HEK293 (cell line): ENCODE data around the gene IDUA.
A peak's percentile ranks its signal among the peaks of the same experiment; 100 is the strongest.

Experiments used
- CTCF ChIA-PET: fragments of 350-600 bp; formaldehyde crosslinking; extraction: SDS; loops from one replicate; lab custom pipeline; 2021; ENCODE audit warnings: antibody characterized with exemption; lab: Yijun Ruan, JAX
- POLR2A ChIA-PET: fragments of 300-600 bp; formaldehyde crosslinking; extraction: SDS; loops from one replicate; lab custom pipeline; 2020; ENCODE audit warnings: antibody characterized with exemption, inconsistent platforms; lab: Yijun Ruan, JAX
- H3K27ac ChIP-seq: fragments of 200-500 bp; sonication (Bioruptor generic); 2 replicates; pipeline ENCODE4 v1.5.1; 2014; ENCODE audit warnings: low read depth, low read length, control low read depth, inconsistent platforms; ENCODE audit errors: extremely low read depth
- H3K36me3 ChIP-seq, 2 experiments: fragments of 200-500 bp in 1 of 2; sonication (Bioruptor generic) in 1 of 2; 1 replicate in 1 of 2; 2 replicates in 1 of 2; pipeline ENCODE4 v1.5.1; 2014 to 2017; ENCODE audit warnings: inconsistent platforms in 2 of 2, low read length in 2 of 2; ENCODE audit not compliant: control insufficient read depth in 2 of 2, insufficient read depth in 1 of 2
- H3K4me1 ChIP-seq: fragments of 200-500 bp; sonication (Bioruptor generic); 2 replicates; pipeline ENCODE4 v1.5.1; 2014; ENCODE audit warnings: mild to moderate bottlenecking, low read length, inconsistent platforms; ENCODE audit not compliant: control insufficient read depth, insufficient read depth
- H3K4me3 ChIP-seq: 2 replicates; pipeline ENCODE4 v1.5.1; 2011; ENCODE audit warnings: low read depth, mild to moderate bottlenecking, control low read depth, low read length, moderate library complexity
- H3K9me3 ChIP-seq: fragments of 200-500 bp; sonication (Bioruptor generic); 2 replicates; pipeline ENCODE4 v1.5.1; 2014; ENCODE audit warnings: low read depth, low read length, inconsistent platforms; ENCODE audit not compliant: control insufficient read depth, insufficient read depth
- BCL11A ChIP-seq: fragments of 450-650 bp; formaldehyde crosslinking; IDR thresholded peaks from 2 replicates; pipeline ENCODE4 v1.5.1; 2016; ENCODE audit warnings: low read depth, missing biosample characterization, missing genetic modification characterization
- IKZF3 ChIP-seq: fragments of 450-650 bp; IDR thresholded peaks from 2 replicates; pipeline ENCODE4 v1.5.0; 2018; ENCODE audit warnings: missing biosample characterization, mild to moderate bottlenecking, missing genetic modification characterization, moderate library complexity
- KLF1 ChIP-seq: fragments of 450-650 bp; formaldehyde crosslinking; IDR thresholded peaks from 2 replicates; pipeline ENCODE4 v1.5.1; 2016; ENCODE audit warnings: missing biosample characterization, missing genetic modification characterization
- KLF16 ChIP-seq: fragments of 450-650 bp; formaldehyde crosslinking; IDR thresholded peaks from 2 replicates; pipeline ENCODE4 v1.5.1; 2017; ENCODE audit warnings: missing biosample characterization, missing genetic modification characterization
- RBAK ChIP-seq: fragments of 450-650 bp; formaldehyde crosslinking; IDR thresholded peaks from 2 replicates; pipeline ENCODE4 v1.5.1; 2016; ENCODE audit warnings: missing biosample characterization, missing genetic modification characterization
- SCRT1 ChIP-seq: fragments of 450-650 bp; formaldehyde crosslinking; IDR thresholded peaks from 2 replicates; pipeline ENCODE4 v1.5.1; 2016; ENCODE audit warnings: missing biosample characterization, missing genetic modification characterization, borderline replicate concordance
- ZNF114 ChIP-seq: fragments of 450-650 bp; formaldehyde crosslinking; IDR thresholded peaks from 2 replicates; pipeline ENCODE4 v1.5.0; 2017; ENCODE audit warnings: missing biosample characterization, missing genetic modification characterization
- ZNF19 ChIP-seq: fragments of 450-650 bp; formaldehyde crosslinking; IDR thresholded peaks from 2 replicates; pipeline ENCODE4; 2016; ENCODE audit warnings: missing biosample characterization, missing genetic modification characterization, low read depth
- ZNF416 ChIP-seq: fragments of 450-650 bp; formaldehyde crosslinking; IDR thresholded peaks from 2 replicates; pipeline ENCODE4 v1.5.1; 2016; ENCODE audit warnings: missing biosample characterization, missing genetic modification characterization
- ZNF514 ChIP-seq: fragments of 450-650 bp; formaldehyde crosslinking; IDR thresholded peaks from 2 replicates; pipeline ENCODE4 v1.5.1; 2016; ENCODE audit warnings: missing biosample characterization, missing genetic modification characterization
- ZNF518A ChIP-seq: fragments of 450-650 bp; formaldehyde crosslinking; conservative IDR thresholded peaks from 2 replicates; pipeline ENCODE4 v1.5.1; 2016; ENCODE audit warnings: low read depth, missing biosample characterization, missing genetic modification characterization
- ZNF629 ChIP-seq: fragments of 450-650 bp; formaldehyde crosslinking; IDR thresholded peaks from 2 replicates; pipeline ENCODE4 v1.5.1; 2017; ENCODE audit warnings: missing biosample characterization, missing genetic modification characterization
- ZSCAN23 ChIP-seq: fragments of 450-650 bp; formaldehyde crosslinking; IDR thresholded peaks from 2 replicates; pipeline ENCODE4 v1.5.1; 2016; ENCODE audit warnings: missing biosample characterization, missing genetic modification characterization
- TF ChIP-seq, protein P1 (sequence below): fragments of 450-650 bp; formaldehyde crosslinking; IDR thresholded peaks from 2 replicates; pipeline ENCODE4 v1.5.1; 2017; ENCODE audit warnings: missing biosample characterization, mild to moderate bottlenecking, missing genetic modification characterization, moderate library complexity
- TF ChIP-seq, protein P2 (sequence below): fragments of 450-650 bp; formaldehyde crosslinking; IDR thresholded peaks from 2 replicates; pipeline ENCODE4 v1.5.1; 2017; ENCODE audit warnings: missing biosample characterization, missing genetic modification characterization
- TF ChIP-seq, protein P3 (sequence below): fragments of 450-650 bp; formaldehyde crosslinking; IDR thresholded peaks from 2 replicates; pipeline ENCODE4 v1.5.1; 2016; ENCODE audit warnings: missing biosample characterization, missing genetic modification characterization
- TF ChIP-seq, protein P4 (sequence below): fragments of 450-650 bp; formaldehyde crosslinking; IDR thresholded peaks from 2 replicates; pipeline ENCODE4 v1.5.1; 2016; ENCODE audit warnings: missing biosample characterization, missing genetic modification characterization
- TF ChIP-seq, protein P5 (sequence below): sonication (generic); formaldehyde crosslinking; IDR thresholded peaks from 2 replicates; pipeline ENCODE4 v1.8.1; 2022; ENCODE audit warnings: mild to moderate bottlenecking, moderate library complexity, missing genetic modification reagents
- TF ChIP-seq, protein P6 (sequence below): fragments of 450-650 bp; formaldehyde crosslinking; IDR thresholded peaks from 2 replicates; pipeline ENCODE4 v1.5.1; 2016; ENCODE audit warnings: missing biosample characterization, missing genetic modification characterization

The IDUA gene

DNA sequence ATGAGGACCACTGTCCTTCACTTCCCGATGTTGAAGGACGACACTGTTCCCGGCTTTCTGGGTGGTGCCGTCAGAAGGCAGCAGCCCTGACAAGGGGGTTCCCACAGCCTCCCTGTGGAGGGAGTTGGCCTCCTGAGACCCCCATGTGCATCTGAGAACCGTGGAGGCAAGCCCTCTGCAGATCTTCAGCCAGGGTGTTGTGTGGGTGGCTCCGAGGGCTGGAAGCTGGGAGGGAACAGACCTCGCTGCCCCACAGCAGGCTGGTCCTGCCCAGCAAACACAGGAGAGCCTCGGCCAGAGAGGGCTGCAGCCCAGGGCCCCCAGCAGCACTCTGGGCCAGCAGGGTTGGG lies 29.6 kb upstream of the IDUA start (continued):
- TF ChIP-seq, protein P1, sequence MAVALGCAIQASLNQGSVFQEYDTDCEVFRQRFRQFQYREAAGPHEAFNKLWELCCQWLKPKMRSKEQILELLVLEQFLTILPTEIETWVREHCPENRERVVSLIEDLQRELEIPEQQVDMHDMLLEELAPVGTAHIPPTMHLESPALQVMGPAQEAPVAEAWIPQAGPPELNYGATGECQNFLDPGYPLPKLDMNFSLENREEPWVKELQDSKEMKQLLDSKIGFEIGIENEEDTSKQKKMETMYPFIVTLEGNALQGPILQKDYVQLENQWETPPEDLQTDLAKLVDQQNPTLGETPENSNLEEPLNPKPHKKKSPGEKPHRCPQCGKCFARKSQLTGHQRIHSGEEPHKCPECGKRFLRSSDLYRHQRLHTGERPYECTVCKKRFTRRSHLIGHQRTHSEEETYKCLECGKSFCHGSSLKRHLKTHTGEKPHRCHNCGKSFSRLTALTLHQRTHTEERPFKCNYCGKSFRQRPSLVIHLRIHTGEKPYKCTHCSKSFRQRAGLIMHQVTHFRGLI, result no peak
- TF ChIP-seq, protein P2, sequence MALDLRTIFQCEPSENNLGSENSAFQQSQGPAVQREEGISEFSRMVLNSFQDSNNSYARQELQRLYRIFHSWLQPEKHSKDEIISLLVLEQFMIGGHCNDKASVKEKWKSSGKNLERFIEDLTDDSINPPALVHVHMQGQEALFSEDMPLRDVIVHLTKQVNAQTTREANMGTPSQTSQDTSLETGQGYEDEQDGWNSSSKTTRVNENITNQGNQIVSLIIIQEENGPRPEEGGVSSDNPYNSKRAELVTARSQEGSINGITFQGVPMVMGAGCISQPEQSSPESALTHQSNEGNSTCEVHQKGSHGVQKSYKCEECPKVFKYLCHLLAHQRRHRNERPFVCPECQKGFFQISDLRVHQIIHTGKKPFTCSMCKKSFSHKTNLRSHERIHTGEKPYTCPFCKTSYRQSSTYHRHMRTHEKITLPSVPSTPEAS, result no peak
- TF ChIP-seq ZNF518A (tag by site-specific recombination), result no peak
- no peak for TF ChIP-seq KLF1 (tag by site-specific recombination)
- TF ChIP-seq ZNF19, result no peak
- TF ChIP-seq BCL11A (tag by site-specific recombination), result no peak
- no peak for TF ChIP-seq ZNF629 (tag by site-specific recombination)

- no peak overlapping the region for H3K27ac ChIP-seq
- ChIA-PET CTCF (no interaction called here), POLR2A (no interaction called here)
- no peaks in the 10 kb centered on the region for H3K4me1 ChIP-seq
- TF ChIP-seq KLF16 (tag by site-specific recombination) (no peak), SCRT1 (tag by site-specific recombination) (no peak)
- TF ChIP-seq, protein P3, sequence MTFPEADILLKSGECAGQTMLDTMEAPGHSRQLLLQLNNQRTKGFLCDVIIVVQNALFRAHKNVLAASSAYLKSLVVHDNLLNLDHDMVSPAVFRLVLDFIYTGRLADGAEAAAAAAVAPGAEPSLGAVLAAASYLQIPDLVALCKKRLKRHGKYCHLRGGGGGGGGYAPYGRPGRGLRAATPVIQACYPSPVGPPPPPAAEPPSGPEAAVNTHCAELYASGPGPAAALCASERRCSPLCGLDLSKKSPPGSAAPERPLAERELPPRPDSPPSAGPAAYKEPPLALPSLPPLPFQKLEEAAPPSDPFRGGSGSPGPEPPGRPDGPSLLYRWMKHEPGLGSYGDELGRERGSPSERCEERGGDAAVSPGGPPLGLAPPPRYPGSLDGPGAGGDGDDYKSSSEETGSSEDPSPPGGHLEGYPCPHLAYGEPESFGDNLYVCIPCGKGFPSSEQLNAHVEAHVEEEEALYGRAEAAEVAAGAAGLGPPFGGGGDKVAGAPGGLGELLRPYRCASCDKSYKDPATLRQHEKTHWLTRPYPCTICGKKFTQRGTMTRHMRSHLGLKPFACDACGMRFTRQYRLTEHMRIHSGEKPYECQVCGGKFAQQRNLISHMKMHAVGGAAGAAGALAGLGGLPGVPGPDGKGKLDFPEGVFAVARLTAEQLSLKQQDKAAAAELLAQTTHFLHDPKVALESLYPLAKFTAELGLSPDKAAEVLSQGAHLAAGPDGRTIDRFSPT (tag by site-specific recombination), result 0 out of 2 replicates have a peak, but pooled peaks have one; percentile 18
- no peak overlapping the region for H3K4me3 ChIP-seq
- no peaks in the 10 kb centered on the region for H3K9me3 ChIP-seq
- H3K36me3 ChIP-seq, result peaks cover 0 to 55% of the 10 kb centered on the region in 2 experiments; a peak in 1 of 3 replicates
These were observed 29.1 kb upstream of the IDUA start for GRCh38 chr4:957581-958313.

- Histone ChIP-seq H3K27ac (no peak overlapping the region), H3K4me3 (no peak overlapping the region), H3K9me3 (no peaks in the 10 kb centered on the region)
- TF ChIP-seq, protein P4, sequence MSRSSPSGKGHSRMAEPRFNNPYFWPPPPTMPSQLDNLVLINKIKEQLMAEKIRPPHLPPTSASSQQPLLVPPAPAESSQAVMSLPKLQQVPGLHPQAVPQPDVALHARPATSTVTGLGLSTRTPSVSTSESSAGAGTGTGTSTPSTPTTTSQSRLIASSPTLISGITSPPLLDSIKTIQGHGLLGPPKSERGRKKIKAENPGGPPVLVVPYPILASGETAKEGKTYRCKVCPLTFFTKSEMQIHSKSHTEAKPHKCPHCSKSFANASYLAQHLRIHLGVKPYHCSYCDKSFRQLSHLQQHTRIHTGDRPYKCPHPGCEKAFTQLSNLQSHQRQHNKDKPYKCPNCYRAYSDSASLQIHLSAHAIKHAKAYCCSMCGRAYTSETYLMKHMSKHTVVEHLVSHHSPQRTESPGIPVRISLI (tag by site-specific recombination), result no peak
- no peak for TF ChIP-seq ZSCAN23 (tag by site-specific recombination)
- no peak for TF ChIP-seq SCRT1 (tag by site-specific recombination)
- TF ChIP-seq, protein P5, sequence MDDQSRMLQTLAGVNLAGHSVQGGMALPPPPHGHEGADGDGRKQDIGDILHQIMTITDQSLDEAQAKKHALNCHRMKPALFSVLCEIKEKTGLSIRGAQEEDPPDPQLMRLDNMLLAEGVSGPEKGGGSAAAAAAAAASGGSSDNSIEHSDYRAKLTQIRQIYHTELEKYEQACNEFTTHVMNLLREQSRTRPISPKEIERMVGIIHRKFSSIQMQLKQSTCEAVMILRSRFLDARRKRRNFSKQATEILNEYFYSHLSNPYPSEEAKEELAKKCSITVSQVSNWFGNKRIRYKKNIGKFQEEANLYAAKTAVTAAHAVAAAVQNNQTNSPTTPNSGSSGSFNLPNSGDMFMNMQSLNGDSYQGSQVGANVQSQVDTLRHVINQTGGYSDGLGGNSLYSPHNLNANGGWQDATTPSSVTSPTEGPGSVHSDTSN (CRISPR knock-in tag), result no peak
- TF ChIP-seq ZNF114 (tag by site-specific recombination), result no peak
- no peak for TF ChIP-seq RBAK (tag by site-specific recombination)
- no peak for TF ChIP-seq ZNF514 (tag by site-specific recombination)
- no peak for TF ChIP-seq ZNF416 (tag by site-specific recombination)
- TF ChIP-seq, protein P6, sequence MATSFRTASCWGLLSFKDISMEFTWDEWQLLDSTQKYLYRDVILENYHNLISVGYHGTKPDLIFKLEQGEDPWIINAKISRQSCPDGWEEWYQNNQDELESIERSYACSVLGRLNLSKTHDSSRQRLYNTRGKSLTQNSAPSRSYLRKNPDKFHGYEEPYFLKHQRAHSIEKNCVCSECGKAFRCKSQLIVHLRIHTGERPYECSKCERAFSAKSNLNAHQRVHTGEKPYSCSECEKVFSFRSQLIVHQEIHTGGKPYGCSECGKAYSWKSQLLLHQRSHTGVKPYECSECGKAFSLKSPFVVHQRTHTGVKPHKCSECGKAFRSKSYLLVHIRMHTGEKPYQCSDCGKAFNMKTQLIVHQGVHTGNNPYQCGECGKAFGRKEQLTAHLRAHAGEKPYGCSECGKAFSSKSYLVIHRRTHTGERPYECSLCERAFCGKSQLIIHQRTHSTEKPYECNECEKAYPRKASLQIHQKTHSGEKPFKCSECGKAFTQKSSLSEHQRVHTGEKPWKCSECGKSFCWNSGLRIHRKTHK (tag by site-specific recombination), result no peak
- TF ChIP-seq IKZF3 (tag by site-specific recombination), result no peak
- TF ChIP-seq, all 188 proteins: peak for 0
- POLR2A ChIA-PET, result no interaction called here
- Histone ChIP-seq H3K4me1 (no peaks in the 10 kb centered on the region), H3K36me3 (peaks cover 0 to 58% of the 10 kb centered on the region in 2 experiments; a peak in 1 of 3 replicates)
- CTCF ChIA-PET, result no interaction called here
These were observed 28.6 kb upstream of the IDUA start for GRCh38 chr4:958314-958665.
